Esophagus squamous epithelium (tissue), 5 donors: ENCODE data around the gene SPRED1. TPM values are rescaled to one million over a fixed set of nuclear protein-coding genes. Genes with fewer than 3 reads are reported as not detected.

ENCODE experiments used
- DNase-seq: peaks from one replicate; lab custom pipeline; 2025; lab: John Stamatoyannopoulos, UW
- H3K27ac ChIP-seq, 4 donors: fragments of 200-600 bp; sonication (generic); one replicate each; pipeline ENCODE4 v1.5.1; 2016 to 2019; ENCODE audit warnings: mild to moderate bottlenecking in 1 of 4
- H3K27me3 ChIP-seq, 4 donors: fragments of 200-600 bp; sonication (generic); 1 replicate in 3 of 4; 2 replicates in 1 of 4; pipeline versions ENCODE4 v1.5.1 to v1.6.0; 2017 to 2021; ENCODE audit warnings: antibody characterized with exemption in 1 of 4
- H3K36me3 ChIP-seq, 3 donors: fragments of 200-600 bp; sonication (generic); one replicate each; pipeline ENCODE4 v1.5.1; 2016 to 2019
- H3K4me1 ChIP-seq, 3 donors: fragments of 200-600 bp; sonication (generic); one replicate each; pipeline ENCODE4 v1.5.1; 2017 to 2019
- H3K4me3 ChIP-seq, 4 donors: fragments of 200-600 bp; sonication (generic); 1 replicate in 3 of 4; 2 replicates in 1 of 4; pipeline ENCODE4 v1.5.1; 2016 to 2019; ENCODE audit warnings: mild to moderate bottlenecking in 2 of 4, moderate library complexity in 1 of 4
- H3K9me3 ChIP-seq, 3 donors: fragments of 200-600 bp; sonication (generic); one replicate each; pipeline ENCODE4 v1.5.1; 2016 to 2019
- POLR2A ChIP-seq, 4 donors: fragments of 450-650 bp; IDR thresholded peaks; one replicate each; pipeline ENCODE4 v1.6.1; 2017; ENCODE audit warnings: antibody characterized with exemption in 4 of 4, mild to moderate bottlenecking in 4 of 4, moderate library complexity in 3 of 4
- WGBS, 2 donors: methylation state at CpG; one replicate each; pipeline ENCODE4 v1.1.5; 2018; 5-methylcytosine and 5-hydroxymethylcytosine counted together
- intact Hi-C: fragments of 100-400 bp; cut with DNase I; formaldehyde crosslinking; loops from one replicate; pipeline ENCODE4 v1.15.0; 2022
- total RNA-seq, 4 donors: library from RNA; depleted of rRNA; stranded (reverse); fragments of >200 nt; gene quantifications; one replicate each; pipeline ENCODE4 v1.1.0, GENCODE V29; 2016
- TF ChIP-seq, protein P1 (sequence below), 6 experiments: fragments of 450-650 bp in 4 of 6; fragments of 200-600 bp in 2 of 6; sonication (generic) in 2 of 6; IDR thresholded peaks; one replicate each; pipeline ENCODE4 v1.5.1; 2016 to 2019; ENCODE audit warnings: antibody characterized with exemption in 6 of 6, mild to moderate bottlenecking in 4 of 6, moderate library complexity in 4 of 6
- donor health status: DM: yes; HTN: yes; CAD: no.

SPRED1 gene
- total RNA-seq, 4 donors from 2014 or later: 4.3 to 16.4 (median 9.3) TPM

DNA sequence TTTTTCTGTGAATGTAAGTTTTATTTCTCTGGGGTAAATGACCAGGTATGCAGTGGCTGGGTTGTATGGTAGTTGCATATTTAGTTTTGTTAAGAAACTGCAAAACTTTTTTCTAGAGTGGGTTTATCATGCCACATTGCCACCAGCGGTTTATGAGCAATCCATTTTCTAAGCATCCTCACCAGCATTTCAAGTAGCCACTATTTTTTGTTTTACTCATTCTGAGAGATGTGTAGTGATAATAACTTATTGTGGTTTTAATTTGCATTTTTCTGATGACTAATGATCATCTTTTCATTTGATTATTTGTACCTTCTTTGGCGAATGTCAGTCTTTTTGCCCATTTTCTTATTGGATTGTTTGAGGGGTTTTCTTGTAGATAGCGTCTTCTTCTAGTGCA, 56.2 kb downstream of the SPRED1 start:
- 71 to 82% methylated on average over 3 of the region's 3 CpGs for WGBS, 2 donors
- H3K27ac ChIP-seq: no peak overlapping the region
- H3K4me1 ChIP-seq: no peaks in the 10 kb centered on the region
- H3K36me3 ChIP-seq: peaks cover 0 to 4% (median 0%) of the 10 kb centered on the region in 3 donors
- H3K27me3 ChIP-seq: no peaks in the 10 kb centered on the region
- TF ChIP-seq, protein P1, sequence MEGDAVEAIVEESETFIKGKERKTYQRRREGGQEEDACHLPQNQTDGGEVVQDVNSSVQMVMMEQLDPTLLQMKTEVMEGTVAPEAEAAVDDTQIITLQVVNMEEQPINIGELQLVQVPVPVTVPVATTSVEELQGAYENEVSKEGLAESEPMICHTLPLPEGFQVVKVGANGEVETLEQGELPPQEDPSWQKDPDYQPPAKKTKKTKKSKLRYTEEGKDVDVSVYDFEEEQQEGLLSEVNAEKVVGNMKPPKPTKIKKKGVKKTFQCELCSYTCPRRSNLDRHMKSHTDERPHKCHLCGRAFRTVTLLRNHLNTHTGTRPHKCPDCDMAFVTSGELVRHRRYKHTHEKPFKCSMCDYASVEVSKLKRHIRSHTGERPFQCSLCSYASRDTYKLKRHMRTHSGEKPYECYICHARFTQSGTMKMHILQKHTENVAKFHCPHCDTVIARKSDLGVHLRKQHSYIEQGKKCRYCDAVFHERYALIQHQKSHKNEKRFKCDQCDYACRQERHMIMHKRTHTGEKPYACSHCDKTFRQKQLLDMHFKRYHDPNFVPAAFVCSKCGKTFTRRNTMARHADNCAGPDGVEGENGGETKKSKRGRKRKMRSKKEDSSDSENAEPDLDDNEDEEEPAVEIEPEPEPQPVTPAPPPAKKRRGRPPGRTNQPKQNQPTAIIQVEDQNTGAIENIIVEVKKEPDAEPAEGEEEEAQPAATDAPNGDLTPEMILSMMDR (IDR thresholded peaks at IDR 0.05): no peak
- TF ChIP-seq POLR2A (IDR thresholded peaks at IDR 0.05): no peak
- DNase-seq: no peak
- no peaks in the 10 kb centered on the region for H3K9me3 ChIP-seq
- intact Hi-C loops: no loop called here
- H3K4me3 ChIP-seq: no peak overlapping the region

DNA sequence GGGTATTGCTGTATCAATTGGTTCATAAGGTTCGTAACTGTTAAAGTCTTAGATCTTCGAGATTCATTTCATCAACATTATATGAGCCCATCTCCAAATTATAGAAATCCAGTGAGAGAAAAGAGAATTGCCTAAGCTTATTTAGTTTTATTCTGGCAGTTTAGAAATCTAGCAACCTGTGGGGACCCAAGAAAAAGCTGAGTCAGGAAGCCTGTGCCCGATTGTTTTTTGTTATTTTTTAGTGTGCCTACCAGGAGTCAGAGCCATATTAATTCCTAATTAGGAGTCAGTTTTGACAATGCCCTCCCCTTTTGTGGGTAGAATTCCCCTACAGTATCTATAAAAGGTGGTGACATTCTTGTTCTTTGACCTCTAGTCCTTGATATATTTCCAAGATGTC, 59.6 kb downstream of the SPRED1 start:
- WGBS, 2 donors: 82% methylated on average over 3 of the region's 3 CpGs
- intact Hi-C loops: no loop called here
- Histone ChIP-seq H3K9me3 (no peaks in the 10 kb centered on the region), H3K27ac (no peak overlapping the region), H3K27me3 (no peaks in the 10 kb centered on the region), H3K36me3 (peaks cover 0 to 4% (median 0%) of the 10 kb centered on the region in 3 donors), H3K4me3 (no peak overlapping the region), H3K4me1 (no peaks in the 10 kb centered on the region)
- TF ChIP-seq, protein P1 (IDR thresholded peaks at IDR 0.05): no peak
- TF ChIP-seq POLR2A (IDR thresholded peaks at IDR 0.05): no peak
- DNase-seq: no peak

DNA sequence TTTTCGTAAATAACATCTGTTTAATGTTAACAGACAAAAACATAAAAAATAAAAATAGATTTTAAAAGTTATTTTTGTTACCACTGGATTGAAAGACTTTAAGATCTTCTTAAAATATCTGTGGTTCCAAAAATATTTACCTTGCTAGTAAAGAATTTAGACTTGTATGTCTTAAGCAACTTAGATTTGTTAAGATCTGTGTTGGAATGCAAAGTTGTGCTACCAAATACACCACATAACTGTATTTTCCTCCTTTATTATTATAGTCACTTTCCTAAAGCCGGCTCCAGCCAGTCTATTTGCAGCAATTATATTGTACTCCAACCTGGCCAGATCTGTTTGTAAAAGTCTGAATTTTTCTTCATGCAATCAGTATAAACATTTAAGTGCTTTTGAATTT, 63.7 kb downstream of the SPRED1 start:
- Histone ChIP-seq H3K9me3 (no peaks in the 10 kb centered on the region), H3K36me3 (no peaks in the 10 kb centered on the region), H3K27me3 (no peaks in the 10 kb centered on the region), H3K27ac (no peak overlapping the region), H3K4me3 (no peak overlapping the region), H3K4me1 (no peaks in the 10 kb centered on the region)
- TF ChIP-seq POLR2A (IDR thresholded peaks at IDR 0.05): no peak
- TF ChIP-seq, protein P1 (IDR thresholded peaks at IDR 0.05): no peak
- DNase-seq: no peak
- 76 to 81% methylated on average over 2 of the region's 2 CpGs for WGBS, 2 donors
- intact Hi-C loops: no loop called here

DNA sequence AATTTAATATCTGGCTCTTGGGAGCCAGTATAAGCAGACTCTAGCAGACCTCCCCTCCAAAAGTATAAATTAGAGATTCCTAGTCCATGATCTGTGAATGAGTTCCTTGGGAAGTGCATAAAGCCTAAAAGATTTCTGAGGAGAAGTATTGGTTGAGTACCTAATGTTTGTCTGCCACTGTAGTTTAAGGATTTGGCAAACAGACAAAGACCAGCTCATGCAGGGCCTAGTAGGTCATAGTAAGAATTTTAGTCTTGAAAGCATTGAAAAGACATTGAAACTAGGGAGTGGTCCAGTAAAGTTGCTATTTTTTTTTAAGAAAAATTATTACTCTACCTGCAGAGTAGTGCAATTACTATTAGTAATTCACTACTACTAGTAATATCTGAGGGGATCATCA, 67.5 kb downstream of the SPRED1 start:
- peaks cover 0 to 4% (median 0%) of the 10 kb centered on the region in 3 donors for H3K4me1 ChIP-seq
- no peak overlapping the region for H3K27ac ChIP-seq
- H3K36me3 ChIP-seq: peaks cover 0 to 4% (median 0%) of the 10 kb centered on the region in 3 donors
- no peak for DNase-seq
- TF ChIP-seq, protein P1 (IDR thresholded peaks at IDR 0.05): no peak
- no peak for TF ChIP-seq POLR2A (IDR thresholded peaks at IDR 0.05)
- H3K9me3 ChIP-seq: no peaks in the 10 kb centered on the region
- no peaks in the 10 kb centered on the region for H3K27me3 ChIP-seq
- H3K4me3 ChIP-seq: no peak overlapping the region
- intact Hi-C loops: no loop called here

DNA sequence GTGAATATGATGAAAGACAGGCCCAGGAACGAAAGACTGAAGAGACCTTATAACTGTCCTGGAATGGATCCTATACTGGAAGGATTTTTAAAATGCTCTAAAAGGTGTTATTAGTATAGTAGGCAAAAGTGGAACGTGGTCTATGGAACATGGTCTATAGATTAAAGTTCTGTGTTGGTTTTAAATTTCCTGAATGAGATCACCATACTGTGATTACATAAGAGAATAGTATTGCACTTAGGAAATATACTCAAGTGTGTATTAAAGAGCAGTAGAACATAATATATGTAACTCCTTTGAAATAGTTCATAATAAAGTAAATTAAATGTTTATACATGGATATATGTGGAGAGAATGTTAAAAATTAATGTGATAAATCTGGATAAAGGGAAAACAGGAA, 68.2 kb downstream of the SPRED1 start:
- no peak for TF ChIP-seq POLR2A (IDR thresholded peaks at IDR 0.05)
- TF ChIP-seq, protein P1 (IDR thresholded peaks at IDR 0.05): no peak
- H3K4me3 ChIP-seq: no peak overlapping the region
- intact Hi-C loops: no loop called here

More for the DNA sequence above, 68.2 kb downstream of the SPRED1 start:
- Histone ChIP-seq H3K27ac (no peak overlapping the region), H3K36me3 (peaks cover 0 to 5% (median 0%) of the 10 kb centered on the region in 3 donors), H3K27me3 (no peaks in the 10 kb centered on the region), H3K4me1 (peaks cover 0 to 11% (median under 1%) of the 10 kb centered on the region in 3 donors), H3K9me3 (no peaks in the 10 kb centered on the region)
- DNase-seq: no peak
- 66 to 69% methylated on average over 2 of the region's 2 CpGs for WGBS, 2 donors
